Nephron progenitor cell (in vitro differentiated cells): Measurements from ENCODE around the gene APOBEC3H.
A peak's percentile ranks its signal among the peaks of the same experiment; 100 is the strongest.

Experiments
- DNase-seq: peaks from one replicate; pipeline ENCODE4 v3.0.0; 2021
- H3K27ac Mint-ChIP-seq: 2 replicates; pipeline ENCODE4 v1.8.0; 2021; ENCODE audit warnings: mild to moderate bottlenecking, moderate library complexity, mixed read lengths
- H3K27me3 Mint-ChIP-seq: 2 replicates; pipeline ENCODE4 v1.8.0; 2021; ENCODE audit warnings: mild to moderate bottlenecking, low read depth, mixed read lengths; ENCODE audit not compliant: poor library complexity
- H3K36me3 Mint-ChIP-seq: 2 replicates; pipeline ENCODE4 v1.8.0; 2021; ENCODE audit warnings: low read depth, mixed read lengths
- H3K4me1 Mint-ChIP-seq: 2 replicates; pipeline ENCODE4 v1.8.0; 2021; ENCODE audit warnings: mixed read lengths
- H3K4me3 Mint-ChIP-seq: 2 replicates; pipeline ENCODE4 v1.8.0; 2021; ENCODE audit warnings: mild to moderate bottlenecking, moderate library complexity, mixed read lengths
- H3K9me3 Mint-ChIP-seq: 2 replicates; pipeline ENCODE4 v1.8.0; 2021; ENCODE audit warnings: mild to moderate bottlenecking, moderate library complexity, mixed read lengths
- CTCF ChIP-seq: fragments of 200-600 bp; sonication (generic); IDR thresholded peaks from 2 replicates; pipeline ENCODE4 v1.5.0; 2021; ENCODE audit warnings: antibody characterized with exemption

Gene APOBEC3H

GRCh38 chr22:39120983-39121382, 23.9 kb downstream of the APOBEC3H start:
- Mint-ChIP-seq H3K4me3 (no peak overlapping the region), H3K36me3 (no peaks in the 10 kb centered on the region), H3K4me1 (peaks cover 65% of the 10 kb centered on the region), H3K27ac (no peak overlapping the region), H3K27me3 (no peaks in the 10 kb centered on the region), H3K9me3 (no peaks in the 10 kb centered on the region)
- no peak for TF ChIP-seq CTCF
- DNase-seq = no peak

DNA sequence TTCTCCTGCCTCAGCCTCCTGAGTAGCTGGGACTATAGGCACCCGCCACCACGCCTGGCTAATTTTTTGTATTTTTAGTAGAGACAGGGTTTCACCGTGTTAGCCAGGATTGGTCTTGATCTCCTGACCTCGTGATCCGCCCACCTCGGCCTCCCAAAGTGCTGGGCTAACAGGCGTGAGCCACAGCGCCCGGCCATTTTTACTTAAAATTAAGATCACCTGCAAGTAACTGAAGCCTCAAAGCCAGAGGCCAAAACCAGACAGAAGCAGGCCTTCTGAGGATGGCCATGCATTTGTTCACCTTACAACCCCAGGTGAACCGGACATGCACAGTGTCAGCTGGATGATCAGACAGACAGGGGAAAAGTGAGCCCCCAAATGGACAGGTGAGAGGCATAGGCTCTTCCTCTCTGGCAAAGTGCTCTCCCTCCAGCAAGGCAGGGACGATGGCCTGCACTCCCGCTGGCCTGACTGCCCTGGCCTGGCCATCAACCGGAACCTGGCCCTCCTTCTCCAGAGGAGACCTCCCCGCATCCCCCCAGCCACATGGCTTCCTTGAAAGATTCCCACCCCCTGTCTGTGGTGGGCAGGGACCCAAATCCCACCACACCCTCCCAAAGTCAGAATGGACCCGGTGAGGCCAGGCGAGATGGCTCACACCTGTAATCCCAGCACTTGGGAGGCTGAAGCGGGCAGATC, 25.9 kb downstream of the APOBEC3H start:
- Mint-ChIP-seq H3K36me3 (no peaks in the 10 kb centered on the region), H3K4me1 (peaks cover 53% of the 10 kb centered on the region), H3K27ac (no peak overlapping the region), H3K9me3 (no peaks in the 10 kb centered on the region), H3K27me3 (no peaks in the 10 kb centered on the region), H3K4me3 (no peak overlapping the region)
- TF ChIP-seq CTCF = no peak
- DNase-seq = no peak

DNA sequence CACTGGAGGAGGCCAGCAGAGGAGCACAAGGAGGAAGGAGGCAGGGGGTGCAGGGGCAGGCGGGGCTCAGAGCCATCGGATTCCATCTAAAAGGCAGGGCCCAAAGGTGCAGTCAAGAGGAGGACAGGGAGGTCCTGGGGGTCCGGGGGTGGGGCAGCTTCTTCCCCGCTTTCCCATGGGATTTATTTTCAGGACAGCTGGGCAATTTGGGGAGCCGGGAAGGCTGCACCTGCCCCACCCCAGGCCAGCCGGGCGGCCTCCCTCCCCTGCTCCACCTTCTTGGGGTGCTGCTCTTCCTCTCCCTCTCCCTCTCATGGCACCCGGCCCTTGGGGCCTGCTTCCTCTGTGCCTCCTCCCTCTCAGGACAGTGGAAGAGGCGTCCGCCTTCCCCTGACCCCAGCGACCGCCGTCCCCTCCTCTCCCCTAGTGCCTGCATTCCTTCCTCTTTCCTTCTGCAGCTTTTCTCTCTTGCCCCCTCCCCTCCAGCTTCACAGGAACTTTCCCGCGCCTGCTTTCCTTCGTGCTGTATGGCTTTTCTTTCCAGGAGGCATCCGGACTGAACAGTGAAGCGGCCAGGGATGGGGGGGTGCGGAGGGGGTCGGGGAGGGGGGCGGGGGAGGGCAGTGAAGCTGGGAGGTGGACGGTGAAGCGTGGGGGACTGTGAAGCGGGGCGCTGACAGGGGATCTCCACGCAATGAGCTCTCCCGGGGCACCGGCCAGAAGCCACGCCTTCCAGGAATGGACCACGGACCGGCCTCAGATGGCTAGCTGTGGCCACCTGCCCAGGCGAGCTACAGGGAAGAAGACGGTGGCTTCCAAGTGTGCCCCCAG, 26.9 kb downstream of the APOBEC3H start:
- H3K9me3 Mint-ChIP-seq = peaks cover 5% of the 10 kb centered on the region
- peak overlapping the region; percentile 52 for H3K4me3 Mint-ChIP-seq
- DNase-seq = peak; percentile 55
- H3K36me3 Mint-ChIP-seq = no peaks in the 10 kb centered on the region
- H3K27ac Mint-ChIP-seq = no peak overlapping the region
- peaks cover 4% of the 10 kb centered on the region for H3K27me3 Mint-ChIP-seq
- H3K4me1 Mint-ChIP-seq = peaks cover 46% of the 10 kb centered on the region
- TF ChIP-seq CTCF = no peak

GRCh38 chr22:39125622-39126021, 28.6 kb downstream of the APOBEC3H start:
- peaks cover 5% of the 10 kb centered on the region for H3K9me3 Mint-ChIP-seq
- no peak overlapping the region for H3K27ac Mint-ChIP-seq
- no peak overlapping the region for H3K4me3 Mint-ChIP-seq
- H3K4me1 Mint-ChIP-seq = peaks cover 61% of the 10 kb centered on the region
- no peak for DNase-seq
- no peaks in the 10 kb centered on the region for H3K36me3 Mint-ChIP-seq
- peaks cover 4% of the 10 kb centered on the region for H3K27me3 Mint-ChIP-seq
- no peak for TF ChIP-seq CTCF

- no peak for TF ChIP-seq CTCF
- H3K9me3 Mint-ChIP-seq = peaks cover 5% of the 10 kb centered on the region
- no peak overlapping the region for H3K27ac Mint-ChIP-seq
Measured at GRCh38 chr22:39128508-39128907, 31.5 kb downstream of the APOBEC3H start.

More at GRCh38 chr22:39128508-39128907, 31.5 kb downstream of the APOBEC3H start:
- Mint-ChIP-seq H3K4me1 (peaks cover 59% of the 10 kb centered on the region), H3K36me3 (no peaks in the 10 kb centered on the region), H3K4me3 (no peak overlapping the region), H3K27me3 (peaks cover 4% of the 10 kb centered on the region)
- no peak for DNase-seq
